ENCODE data around the gene TNFRSF14. TPM values are rescaled to one million over a fixed set of nuclear protein-coding genes. Genes with fewer than 3 reads are reported as not detected.
A peak's percentile ranks its signal among the peaks of the same experiment; 100 is the strongest.
"Not testable (repeated sequence)": the region's sequence is repeated elsewhere in the genome, so short reads cannot be mapped to it uniquely, and the experiment has no call there.

TNFRSF14 gene
- polyA plus RNA-seq, 12 donors = 7.3 to 79.5 (median 11.0) TPM; not detected in 1

GRCh38 chr1:2551544-2551943 is 4.6 kb upstream of the TNFRSF14 start:
- not testable (repeated sequence) for DNase-seq

- DNase-seq = no peak
These were observed 4.0 kb upstream of the TNFRSF14 start for GRCh38 chr1:2552189-2552588.

- DNase-seq = not testable (repeated sequence)
These were observed 3.1 kb upstream of the TNFRSF14 start for GRCh38 chr1:2553076-2553475.

GRCh38 chr1:2553871-2554620 is 2.1 kb upstream of the TNFRSF14 start:
- no peak for DNase-seq

GRCh38 chr1:2554621-2555387 is 1.4 kb upstream of the TNFRSF14 start:
- DNase-seq = no peak

GRCh38 chr1:2555634-2556276 is 416 bp upstream of the TNFRSF14 start:
- peak; percentile 46 for DNase-seq

GRCh38 chr1:2556678-2557481 is 709 bp downstream of the TNFRSF14 start:
- DNase-seq = no peak

GRCh38 chr1:2557482-2558400 is 1.6 kb downstream of the TNFRSF14 start:
- no peak for DNase-seq

GRCh38 chr1:2558420-2558819 is 2.2 kb downstream of the TNFRSF14 start:
- DNase-seq = no peak

- no peak for DNase-seq
These were observed 2.7 kb downstream of the TNFRSF14 start for GRCh38 chr1:2558861-2559260.

GRCh38 chr1:2559509-2560298 is 3.5 kb downstream of the TNFRSF14 start:
- DNase-seq = no peak

GRCh38 chr1:2560299-2561073 is 4.3 kb downstream of the TNFRSF14 start:
- DNase-seq = no peak

- DNase-seq = no peak
These were observed 5.3 kb downstream of the TNFRSF14 start for GRCh38 chr1:2561446-2561845.

- DNase-seq = no peak
These were observed 6.0 kb downstream of the TNFRSF14 start for GRCh38 chr1:2561898-2562895.

GRCh38 chr1:2563205-2563604 is 7.0 kb downstream of the TNFRSF14 start:
- DNase-seq = no peak

GRCh38 chr1:2564006-2564814 is 8.0 kb downstream of the TNFRSF14 start:
- no peak for DNase-seq
